Measurements from ENCODE around the gene NEUROD6. TPM values are rescaled to one million over a fixed set of nuclear protein-coding genes. Genes with fewer than 3 reads are reported as not detected.

The NEUROD6 gene
- polyA plus RNA-seq, 1 experiment = not detected

GRCh38 chr7:31371621-31372020 lies 31.1 kb upstream of the NEUROD6 start:
- ChIA-PET POLR2A (no interaction called here), CTCF (interaction anchor here (0.9 to 2.1 kb wide), 3 partner anchors 37 to 363 kb away, joined by 3 to 6 read pairs (median 3); no protein-coding TSS in a partner anchor)
- Histone ChIP-seq H3K27me3 (ENCODE audit: control insufficient read depth, insufficient read depth, low read length) (no peaks in the 10 kb centered on the region), H3K36me3 (ENCODE audit: control insufficient read depth, insufficient read depth, low read length) (no peaks in the 10 kb centered on the region), H3K4me3 (ENCODE audit: low read depth, low read length) (no peak overlapping the region)
- TF ChIP-seq CTCF (IDR thresholded peaks at IDR 0.05; ENCODE audit: insufficient read depth, low read depth, low read length) = no peak
- no peak for DNase-seq (ENCODE audit: low read depth)

GRCh38 chr7:31370609-31371008 lies 30.1 kb upstream of the NEUROD6 start:
- CTCF ChIA-PET = interaction anchor here (1.3 kb wide), 1 partner anchor 38 kb away, joined by 3 read pairs; no protein-coding TSS in a partner anchor
- no peak overlapping the region for H3K4me3 ChIP-seq (ENCODE audit: low read depth, low read length)
- no peaks in the 10 kb centered on the region for H3K36me3 ChIP-seq (ENCODE audit: control insufficient read depth, insufficient read depth, low read length)
- H3K27me3 ChIP-seq (ENCODE audit: control insufficient read depth, insufficient read depth, low read length) = no peaks in the 10 kb centered on the region
- POLR2A ChIA-PET = no interaction called here
- no peak for TF ChIP-seq CTCF (IDR thresholded peaks at IDR 0.05; ENCODE audit: insufficient read depth, low read depth, low read length)
- DNase-seq (ENCODE audit: low read depth) = no peak

- no peak overlapping the region for H3K4me3 ChIP-seq (ENCODE audit: low read depth, low read length)
- POLR2A ChIA-PET = no interaction called here
- no peaks in the 10 kb centered on the region for H3K36me3 ChIP-seq (ENCODE audit: control insufficient read depth, insufficient read depth, low read length)
- TF ChIP-seq CTCF (IDR thresholded peaks at IDR 0.05; ENCODE audit: insufficient read depth, low read depth, low read length) = no peak
- CTCF ChIA-PET = no interaction called here
- no peaks in the 10 kb centered on the region for H3K27me3 ChIP-seq (ENCODE audit: control insufficient read depth, insufficient read depth, low read length)
- no peak for DNase-seq (ENCODE audit: low read depth)
Observed at GRCh38 chr7:31368620-31369019, 28.1 kb upstream of the NEUROD6 start.

GRCh38 chr7:31363496-31363895 lies 23.0 kb upstream of the NEUROD6 start:
- no peaks in the 10 kb centered on the region for H3K36me3 ChIP-seq (ENCODE audit: control insufficient read depth, insufficient read depth, low read length)
- CTCF ChIA-PET = interaction anchor here (1.1 to 2.5 kb wide), 2 partner anchors 10 to 80 kb away, joined by 5 to 11 read pairs; no protein-coding TSS in a partner anchor
- no peak for TF ChIP-seq CTCF (IDR thresholded peaks at IDR 0.05; ENCODE audit: insufficient read depth, low read depth, low read length)
- POLR2A ChIA-PET = no interaction called here
- no peak for DNase-seq (ENCODE audit: low read depth)
- H3K27me3 ChIP-seq (ENCODE audit: control insufficient read depth, insufficient read depth, low read length) = no peaks in the 10 kb centered on the region
- no peak overlapping the region for H3K4me3 ChIP-seq (ENCODE audit: low read depth, low read length)

GRCh38 chr7:31363051-31363450 lies 22.5 kb upstream of the NEUROD6 start:
- POLR2A ChIA-PET = no interaction called here
- CTCF ChIA-PET = interaction anchor here (1.1 to 2.5 kb wide), 2 partner anchors 10 to 80 kb away, joined by 5 to 11 read pairs; no protein-coding TSS in a partner anchor
- no peak for TF ChIP-seq CTCF (IDR thresholded peaks at IDR 0.05; ENCODE audit: insufficient read depth, low read depth, low read length)

More at GRCh38 chr7:31363051-31363450, 22.5 kb upstream of the NEUROD6 start:
- no peak overlapping the region for H3K4me3 ChIP-seq (ENCODE audit: low read depth, low read length)
- H3K36me3 ChIP-seq (ENCODE audit: control insufficient read depth, insufficient read depth, low read length) = no peaks in the 10 kb centered on the region
- H3K27me3 ChIP-seq (ENCODE audit: control insufficient read depth, insufficient read depth, low read length) = no peaks in the 10 kb centered on the region
- no peak for DNase-seq (ENCODE audit: low read depth)

Measured in BJ (cell line).